ENCODE results near the gene RPRD1B. TPM values are rescaled to one million over a fixed set of nuclear protein-coding genes. Genes with fewer than 3 reads are reported as not detected.

RPRD1B gene
- total RNA-seq, 1 experiment from 2014 or later = 55.1 TPM

DNA sequence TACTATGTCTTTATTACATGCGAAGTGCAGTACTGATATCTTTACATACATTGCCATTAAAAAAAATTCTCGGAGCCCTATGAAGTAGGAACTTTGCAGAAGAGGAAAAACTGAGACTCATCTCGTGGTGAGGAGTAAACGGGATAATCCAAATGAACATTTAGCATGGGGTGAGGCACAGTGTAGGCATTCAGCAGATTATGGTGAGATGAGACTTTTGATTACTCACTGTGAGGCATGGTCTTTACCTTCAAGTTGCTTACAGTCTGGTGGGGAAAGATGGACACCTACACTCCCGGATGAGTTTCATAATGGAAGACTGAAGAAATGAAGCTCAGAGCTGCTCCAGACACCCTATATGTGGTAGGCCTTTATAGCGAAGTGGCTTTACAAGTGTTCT is 1.4 kb downstream of the RPRD1B start:
- POLR2A ChIA-PET (ENCODE audit: unreplicated experiment) = no interaction called here
- no TSS peak for BruUV-seq (replicated peaks)
- intact Hi-C loops (cut with micrococcal nuclease; ENCODE audit: unreplicated experiment) = loop anchor here (10.0 kb wide), 1 partner anchor 130 kb away; the partner anchor contains the start of gene VSTM2L

GRCh38 chr20:38036366-38036765 is 2.8 kb downstream of the RPRD1B start:
- intact Hi-C loops (cut with micrococcal nuclease; ENCODE audit: unreplicated experiment) = loop anchor here (10.0 kb wide), 1 partner anchor 132 kb away; the partner anchor contains the start of gene VSTM2L
- H3K79me2 ChIP-seq (ENCODE audit: low read depth) = peaks cover 94% of the 10 kb centered on the region
- no peak for TF ChIP-seq EZH2 (IDR thresholded peaks at IDR 0.05; ENCODE audit: low read depth)
- TF ChIP-seq CTCF (conservative IDR thresholded peaks at IDR 0.05) = no peak
- H3K9me2 ChIP-seq (ENCODE audit: insufficient read depth) = no peaks in the 10 kb centered on the region
- no peak overlapping the region for H3K4me3 ChIP-seq
- no peaks in the 10 kb centered on the region for H3K27me3 ChIP-seq (ENCODE audit: insufficient read depth, low read depth)
- peaks cover 9% of the 10 kb centered on the region; the same call in 1 of the 2 replicates for H3F3A ChIP-seq (ENCODE audit: insufficient read depth, low read depth)
- ChIA-PET POLR2A (ENCODE audit: unreplicated experiment) (no interaction called here), CTCF (interaction anchor here (1.0 kb wide), 1 partner anchor 12 kb away, joined by 3 read pairs; no protein-coding TSS in a partner anchor)
- DNase-seq = no peak
- H3K36me3 ChIP-seq (ENCODE audit: low read depth) = peaks cover 15% of the 10 kb centered on the region; the same call in 1 of the 2 replicates
- no peak overlapping the region for H2AFZ ChIP-seq
- H3K4me1 ChIP-seq (replicated peaks; ENCODE audit: insufficient read depth) = peaks cover 38% of the 10 kb centered on the region
- H4K20me1 ChIP-seq (ENCODE audit: insufficient read depth) = peaks cover 6% of the 10 kb centered on the region
- no peak overlapping the region for H3K27ac ChIP-seq
- no TSS peak for BruUV-seq (replicated peaks)
- peak overlapping the region; percentile 27 for H3K4me2 ChIP-seq
- H3K9me3 ChIP-seq (ENCODE audit: insufficient read depth, low read depth) = no peaks in the 10 kb centered on the region

More for the DNA sequence above, 1.4 kb downstream of the RPRD1B start:
- H3K4me3 ChIP-seq = peak overlapping the region; percentile 84
- H3K9me3 ChIP-seq (ENCODE audit: insufficient read depth, low read depth) = no peaks in the 10 kb centered on the region
- H3K36me3 ChIP-seq (ENCODE audit: low read depth) = 0 out of 2 replicates have a peak, but pooled peaks cover 8% of the 10 kb centered on the region
- H3K27ac ChIP-seq = no peak overlapping the region
- no peak for DNase-seq
- no peaks in the 10 kb centered on the region; the same call in 1 of the 2 replicates for H4K20me1 ChIP-seq (ENCODE audit: insufficient read depth)
- H3K4me1 ChIP-seq (replicated peaks; ENCODE audit: insufficient read depth) = peaks cover 47% of the 10 kb centered on the region
- H2AFZ ChIP-seq = no peak overlapping the region
- peak overlapping the region; percentile 96 for H3K4me2 ChIP-seq
- H3F3A ChIP-seq (ENCODE audit: insufficient read depth, low read depth) = peaks cover 7% of the 10 kb centered on the region; the same call in 1 of the 2 replicates
- H3K9me2 ChIP-seq (ENCODE audit: insufficient read depth) = no peaks in the 10 kb centered on the region
- peaks cover 94% of the 10 kb centered on the region for H3K79me2 ChIP-seq (ENCODE audit: low read depth)
- CTCF ChIA-PET = no interaction called here
- H3K27me3 ChIP-seq (ENCODE audit: insufficient read depth, low read depth) = no peaks in the 10 kb centered on the region
- no peak for TF ChIP-seq EZH2 (IDR thresholded peaks at IDR 0.05; ENCODE audit: low read depth)

DNA sequence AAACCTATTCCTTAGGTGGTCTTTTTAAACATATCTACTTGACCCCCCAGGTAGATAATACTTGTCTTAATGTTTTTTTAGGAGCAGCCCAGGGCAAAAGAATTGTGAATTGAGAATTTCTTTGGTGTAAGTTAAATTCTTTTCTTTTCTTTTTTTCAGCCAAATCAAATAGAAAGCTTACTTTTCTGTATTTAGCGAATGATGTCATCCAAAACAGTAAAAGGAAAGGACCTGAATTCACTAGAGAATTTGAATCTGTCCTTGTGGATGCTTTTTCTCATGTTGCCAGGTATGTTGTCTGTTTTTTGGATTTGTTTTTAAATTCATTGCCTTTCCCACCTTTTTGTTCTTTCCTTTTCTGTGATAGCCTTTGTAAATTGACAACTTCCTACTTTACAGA is 6.7 kb downstream of the RPRD1B start:
- intact Hi-C loops (cut with micrococcal nuclease; ENCODE audit: unreplicated experiment) = no loop called here
- peaks cover 90% of the 10 kb centered on the region for H3K79me2 ChIP-seq (ENCODE audit: low read depth)
- no peak for DNase-seq
- POLR2A ChIA-PET (ENCODE audit: unreplicated experiment) = no interaction called here
- BruUV-seq (replicated peaks) = no TSS peak
- peaks cover 17% of the 10 kb centered on the region; the same call in 1 of the 2 replicates for H3F3A ChIP-seq (ENCODE audit: insufficient read depth, low read depth)
- H3K9me3 ChIP-seq (ENCODE audit: insufficient read depth, low read depth) = no peaks in the 10 kb centered on the region
- H3K36me3 ChIP-seq (ENCODE audit: low read depth) = peaks cover 39% of the 10 kb centered on the region; the same call in 1 of the 2 replicates
- no peak overlapping the region for H3K27ac ChIP-seq
- peaks cover 25% of the 10 kb centered on the region for H4K20me1 ChIP-seq (ENCODE audit: insufficient read depth)
- no peak overlapping the region for H3K4me2 ChIP-seq
- CTCF ChIA-PET = no interaction called here
- TF ChIP-seq CTCF (conservative IDR thresholded peaks at IDR 0.05) (no peak), EZH2 (IDR thresholded peaks at IDR 0.05; ENCODE audit: low read depth) (no peak)
- no peak overlapping the region for H2AFZ ChIP-seq
- H3K27me3 ChIP-seq (ENCODE audit: insufficient read depth, low read depth) = no peaks in the 10 kb centered on the region
- H3K9me2 ChIP-seq (ENCODE audit: insufficient read depth) = no peaks in the 10 kb centered on the region
- H3K4me1 ChIP-seq (replicated peaks; ENCODE audit: insufficient read depth) = peaks cover 16% of the 10 kb centered on the region
- no peak overlapping the region for H3K4me3 ChIP-seq

All from PC-9 (cell line).